Esophagus squamous epithelium (tissue), 5 donors: ENCODE measurements around the gene FN3KRP. TPM values are rescaled to one million over a fixed set of nuclear protein-coding genes. Genes with fewer than 3 reads are reported as not detected.

ENCODE experiments used
- DNase-seq: peaks from one replicate; lab custom pipeline; 2025; lab: John Stamatoyannopoulos, UW
- H3K27ac ChIP-seq, 4 donors: fragments of 200-600 bp; sonication (generic); one replicate each; pipeline ENCODE4 v1.5.1; 2016 to 2019; ENCODE audit warnings: mild to moderate bottlenecking in 1 of 4
- H3K27me3 ChIP-seq, 4 donors: fragments of 200-600 bp; sonication (generic); 1 replicate in 3 of 4; 2 replicates in 1 of 4; pipeline versions ENCODE4 v1.5.1 to v1.6.0; 2017 to 2021; ENCODE audit warnings: antibody characterized with exemption in 1 of 4
- H3K36me3 ChIP-seq, 3 donors: fragments of 200-600 bp; sonication (generic); one replicate each; pipeline ENCODE4 v1.5.1; 2016 to 2019
- H3K4me1 ChIP-seq, 3 donors: fragments of 200-600 bp; sonication (generic); one replicate each; pipeline ENCODE4 v1.5.1; 2017 to 2019
- H3K4me3 ChIP-seq, 4 donors: fragments of 200-600 bp; sonication (generic); 1 replicate in 3 of 4; 2 replicates in 1 of 4; pipeline ENCODE4 v1.5.1; 2016 to 2019; ENCODE audit warnings: mild to moderate bottlenecking in 2 of 4, moderate library complexity in 1 of 4
- H3K9me3 ChIP-seq, 3 donors: fragments of 200-600 bp; sonication (generic); one replicate each; pipeline ENCODE4 v1.5.1; 2016 to 2019
- CTCF ChIP-seq, 6 experiments: fragments of 450-650 bp in 4 of 6; fragments of 200-600 bp in 2 of 6; sonication (generic) in 2 of 6; IDR thresholded peaks; one replicate each; pipeline ENCODE4 v1.5.1; 2016 to 2019; ENCODE audit warnings: antibody characterized with exemption in 6 of 6, mild to moderate bottlenecking in 4 of 6, moderate library complexity in 4 of 6
- POLR2A ChIP-seq, 4 donors: fragments of 450-650 bp; IDR thresholded peaks; one replicate each; pipeline ENCODE4 v1.6.1; 2017; ENCODE audit warnings: antibody characterized with exemption in 4 of 4, mild to moderate bottlenecking in 4 of 4, moderate library complexity in 3 of 4
- WGBS, 2 donors: methylation state at CpG; one replicate each; pipeline ENCODE4 v1.1.5; 2018; 5-methylcytosine and 5-hydroxymethylcytosine counted together
- intact Hi-C: fragments of 100-400 bp; cut with DNase I; formaldehyde crosslinking; loops from one replicate; pipeline ENCODE4 v1.15.0; 2022
- total RNA-seq, 4 donors: library from RNA; depleted of rRNA; stranded (reverse); fragments of >200 nt; gene quantifications; one replicate each; pipeline ENCODE4 v1.1.0, GENCODE V29; 2016
- donor health status: DM: yes; HTN: yes; CAD: no.

The FN3KRP gene
- total RNA-seq, 4 donors from 2014 or later: 9.1 to 13.5 (median 10.2) TPM

- intact Hi-C loops: no loop called here
- Histone ChIP-seq H3K36me3 (peaks cover 0 to 59% (median 0%) of the 10 kb centered on the region in 3 donors), H3K4me1 (peaks cover 10 to 24% (median 15%) of the 10 kb centered on the region in 3 donors)
Observed at GRCh38 chr17:82732118-82732743, 15.7 kb downstream of the FN3KRP start.

GRCh38 chr17:82734987-82735866 lies 18.7 kb downstream of the FN3KRP start, which contains the start of gene FN3K:
TSS of gene FN3K (plus strand) at chr17:82735615. CDS start at chr17:82735637, 22 bp downstream.
- peaks cover 0 to 45% (median 0%) of the 10 kb centered on the region in 3 donors for H3K36me3 ChIP-seq
- H3K4me3 ChIP-seq: peak within 1 kb of the TSS; percentile 57 to 93 (median 65)
- no peak for DNase-seq
- H3K27me3 ChIP-seq: no peaks in the 10 kb centered on the region
- WGBS, 2 donors: 5 to 31% methylated on average over 3 to 43 of the region's 101 CpGs
- TF ChIP-seq POLR2A (IDR thresholded peaks at IDR 0.05) (peak in 1 of 4 donors; percentile 26), CTCF (IDR thresholded peaks at IDR 0.05) (no peak)
- H3K4me1 ChIP-seq: peaks cover 10 to 24% (median 15%) of the 10 kb centered on the region in 3 donors
- peaks cover 0 to 16% (median 6%) of the 10 kb centered on the region in 3 donors for H3K9me3 ChIP-seq
- peak within 1 kb of the TSS; percentile 53 to 85 (median 78) for H3K27ac ChIP-seq
- intact Hi-C loops: no loop called here

More at GRCh38 chr17:82732118-82732743, 15.7 kb downstream of the FN3KRP start:
- no peak for DNase-seq
- Histone ChIP-seq H3K9me3 (peaks cover 0 to 16% (median 6%) of the 10 kb centered on the region in 3 donors), H3K4me3 (no peak overlapping the region), H3K27me3 (no peaks in the 10 kb centered on the region), H3K27ac (no peak overlapping the region)
- WGBS, 2 donors: 89 to 94% methylated on average over 10 to 11 of the region's 13 CpGs
- TF ChIP-seq POLR2A (IDR thresholded peaks at IDR 0.05) (no peak), CTCF (IDR thresholded peaks at IDR 0.05) (no peak)

GRCh38 chr17:82736511-82737185 lies 20.1 kb downstream of the FN3KRP start:
- intact Hi-C loops: no loop called here
- H3K27ac ChIP-seq: no peak overlapping the region
- 88 to 93% methylated on average over 5 to 15 of the region's 18 CpGs for WGBS, 2 donors
- peaks cover 10 to 24% (median 15%) of the 10 kb centered on the region in 3 donors for H3K4me1 ChIP-seq
- H3K27me3 ChIP-seq: no peaks in the 10 kb centered on the region
- no peak overlapping the region for H3K4me3 ChIP-seq
- H3K36me3 ChIP-seq: peaks cover 0 to 53% (median 12%) of the 10 kb centered on the region in 3 donors
- TF ChIP-seq CTCF (IDR thresholded peaks at IDR 0.05) (no peak), POLR2A (IDR thresholded peaks at IDR 0.05) (no peak)
- DNase-seq: no peak
- peaks cover 0 to 27% (median 6%) of the 10 kb centered on the region in 3 donors for H3K9me3 ChIP-seq

- H3K27ac ChIP-seq: no peak overlapping the region
- no peak overlapping the region for H3K4me3 ChIP-seq
- no peak for TF ChIP-seq CTCF (IDR thresholded peaks at IDR 0.05)
- no peak for TF ChIP-seq POLR2A (IDR thresholded peaks at IDR 0.05)
- no peaks in the 10 kb centered on the region for H3K27me3 ChIP-seq
- peaks cover 0 to 23% (median 6%) of the 10 kb centered on the region in 3 donors for H3K9me3 ChIP-seq
- H3K4me1 ChIP-seq: peaks cover 10 to 24% (median 15%) of the 10 kb centered on the region in 3 donors
- peaks cover 0 to 53% (median 12%) of the 10 kb centered on the region in 3 donors for H3K36me3 ChIP-seq
- WGBS, 2 donors: 77 to 78% methylated on average over 9 to 12 of the region's 26 CpGs
- intact Hi-C loops: no loop called here
- DNase-seq: no peak
Observed at GRCh38 chr17:82737967-82738877, 21.7 kb downstream of the FN3KRP start.
